Activated CD8-positive, alpha-beta T cell treated with anti-CD3 and anti-CD28 coated beads for 36 hours (primary cell): ENCODE results near the gene LRRC45. TPM values are rescaled to one million over a fixed set of nuclear protein-coding genes. Genes with fewer than 3 reads are reported as not detected.

ENCODE experiments used
- ATAC-seq: fragments of 200-7000 bp; cut with Tn5 transposase; one replicate; pipeline ENCODE4 v1.10.0; 2021; ENCODE audit warnings: mild to moderate bottlenecking, moderate library complexity
- CTCF ChIA-PET: fragments of 350-600 bp; sonication (Branson Sonifier 250); formaldehyde crosslinking; loops from one replicate; lab custom pipeline; 2021; ENCODE audit warnings: antibody characterized with exemption; lab: Charles Lee
- POLR2A ChIA-PET: fragments of 350-600 bp; sonication (Branson Sonifier 250); formaldehyde crosslinking; loops from one replicate; lab custom pipeline; 2021; ENCODE audit warnings: antibody characterized with exemption; lab: Charles Lee
- DNase-seq: peaks from one replicate; pipeline ENCODE4 v3.0.0-alpha.2; 2020
- H3K27ac Mint-ChIP-seq: one replicate; pipeline ENCODE4 v1.8.0; 2021; ENCODE audit warnings: mild to moderate bottlenecking, mixed read lengths
- H3K27me3 Mint-ChIP-seq: one replicate; pipeline ENCODE4 v1.8.0; 2021; ENCODE audit warnings: mixed read lengths
- H3K36me3 Mint-ChIP-seq: one replicate; pipeline ENCODE4 v1.8.0; 2021; ENCODE audit warnings: low read depth, mixed read lengths
- H3K4me1 Mint-ChIP-seq: one replicate; pipeline ENCODE4 v1.8.0; 2021; ENCODE audit warnings: low read depth, mixed read lengths
- H3K4me3 Mint-ChIP-seq: one replicate; pipeline ENCODE4 v1.8.0; 2021; ENCODE audit warnings: mild to moderate bottlenecking, moderate library complexity, mixed read lengths
- H3K9me3 Mint-ChIP-seq: one replicate; pipeline ENCODE4 v1.8.0; 2021; ENCODE audit warnings: mixed read lengths
- CTCF ChIP-seq: fragments of 200-600 bp; IDR thresholded peaks from one replicate; pipeline ENCODE4 v1.8.0; 2022; ENCODE audit warnings: antibody characterized with exemption, mild to moderate bottlenecking
- intact Hi-C: fragments of 100-400 bp; cut with micrococcal nuclease; formaldehyde crosslinking; loops from one replicate; pipeline ENCODE4 v1.10.0; 2022
- total RNA-seq, 2 experiments: library from RNA; stranded (reverse); gene quantifications; one replicate each; pipeline ENCODE4 v1.2.3, GENCODE V29; 2021

LRRC45 gene
- total RNA-seq, 2 experiments from 2014 or later: 12.9 TPM

- CTCF ChIA-PET: interaction anchor here (0.7 to 2.1 kb wide), 2 partner anchors 44 to 52 kb away, joined by 3 to 5 read pairs; no protein-coding TSS in a partner anchor
- peaks cover 6% of the 10 kb centered on the region for H3K4me1 Mint-ChIP-seq
- H3K27ac Mint-ChIP-seq: no peak overlapping the region
- ATAC-seq: no peak
- H3K27me3 Mint-ChIP-seq: no peaks in the 10 kb centered on the region
- H3K9me3 Mint-ChIP-seq: no peaks in the 10 kb centered on the region
- DNase-seq: no peak
- no peaks in the 10 kb centered on the region for H3K36me3 Mint-ChIP-seq
- POLR2A ChIA-PET: interaction anchor here (0.9 kb wide), 1 partner anchor 15 kb away, joined by 3 read pairs; no protein-coding TSS in a partner anchor
- no peak overlapping the region for H3K4me3 Mint-ChIP-seq
- intact Hi-C loops: no loop called here
- TF ChIP-seq CTCF: no peak
Measured at GRCh38 chr17:82011617-82012187, 11.4 kb upstream of the LRRC45 start.

GRCh38 chr17:82012261-82012639 lies 10.9 kb upstream of the LRRC45 start:
- intact Hi-C loops: no loop called here
- no peaks in the 10 kb centered on the region for H3K27me3 Mint-ChIP-seq
- H3K27ac Mint-ChIP-seq: no peak overlapping the region
- POLR2A ChIA-PET: no interaction called here
- CTCF ChIA-PET: interaction anchor here (2.1 kb wide), 1 partner anchor 53 kb away, joined by 5 read pairs; no protein-coding TSS in a partner anchor
- no peaks in the 10 kb centered on the region for H3K36me3 Mint-ChIP-seq
- ATAC-seq: no peak
- DNase-seq: no peak
- no peaks in the 10 kb centered on the region for H3K9me3 Mint-ChIP-seq
- no peak overlapping the region for H3K4me3 Mint-ChIP-seq
- no peak for TF ChIP-seq CTCF
- peaks cover 6% of the 10 kb centered on the region for H3K4me1 Mint-ChIP-seq

- no peak for ATAC-seq
- H3K9me3 Mint-ChIP-seq: no peaks in the 10 kb centered on the region
- intact Hi-C loops: no loop called here
Measured at GRCh38 chr17:82012640-82013295, 10.3 kb upstream of the LRRC45 start.

GRCh38 chr17:82013341-82013740 lies 9.8 kb upstream of the LRRC45 start:
- ATAC-seq: no peak
- H3K9me3 Mint-ChIP-seq: no peaks in the 10 kb centered on the region
- no peaks in the 10 kb centered on the region for H3K36me3 Mint-ChIP-seq
- ChIA-PET POLR2A (interaction anchor here (0.7 to 1.1 kb wide), 3 partner anchors 16 to 183 kb away, joined by 3 read pairs; no protein-coding TSS in a partner anchor), CTCF (interaction anchor here (0.9 to 2.1 kb wide), 2 partner anchors 17 to 54 kb away, joined by 3 to 5 read pairs; no protein-coding TSS in a partner anchor)
- TF ChIP-seq CTCF: no peak
- H3K4me3 Mint-ChIP-seq: no peak overlapping the region
- no peaks in the 10 kb centered on the region for H3K27me3 Mint-ChIP-seq
- no peak overlapping the region for H3K27ac Mint-ChIP-seq
- intact Hi-C loops: no loop called here
- no peak for DNase-seq
- peaks cover 6% of the 10 kb centered on the region for H3K4me1 Mint-ChIP-seq

More at GRCh38 chr17:82012640-82013295, 10.3 kb upstream of the LRRC45 start:
- no peak overlapping the region for H3K4me3 Mint-ChIP-seq
- POLR2A ChIA-PET: interaction anchor here (1.0 to 1.1 kb wide), 2 partner anchors 16 to 84 kb away, joined by 3 read pairs; no protein-coding TSS in a partner anchor
- no peaks in the 10 kb centered on the region for H3K36me3 Mint-ChIP-seq
- H3K4me1 Mint-ChIP-seq: peaks cover 6% of the 10 kb centered on the region
- CTCF ChIA-PET: interaction anchor here (0.9 to 2.1 kb wide), 2 partner anchors 17 to 53 kb away, joined by 3 to 5 read pairs; no protein-coding TSS in a partner anchor
- DNase-seq: no peak
- TF ChIP-seq CTCF: no peak
- no peaks in the 10 kb centered on the region for H3K27me3 Mint-ChIP-seq
- no peak overlapping the region for H3K27ac Mint-ChIP-seq
